GM19238 (cell line): ENCODE data around the gene MADD.
"Not testable (repeated sequence)": the region's sequence is repeated elsewhere in the genome, so short reads cannot be mapped to it uniquely, and the experiment has no call there.

ENCODE experiments used
- DNase-seq: peaks from one replicate; pipeline ENCODE4 v3.0.0; 2011; ENCODE audit warnings: low spot score; ENCODE audit not compliant: insufficient read length

MADD gene

GRCh38 chr11:47318166-47318565 is 48.2 kb downstream of the MADD start:
- no peak for DNase-seq

DNA sequence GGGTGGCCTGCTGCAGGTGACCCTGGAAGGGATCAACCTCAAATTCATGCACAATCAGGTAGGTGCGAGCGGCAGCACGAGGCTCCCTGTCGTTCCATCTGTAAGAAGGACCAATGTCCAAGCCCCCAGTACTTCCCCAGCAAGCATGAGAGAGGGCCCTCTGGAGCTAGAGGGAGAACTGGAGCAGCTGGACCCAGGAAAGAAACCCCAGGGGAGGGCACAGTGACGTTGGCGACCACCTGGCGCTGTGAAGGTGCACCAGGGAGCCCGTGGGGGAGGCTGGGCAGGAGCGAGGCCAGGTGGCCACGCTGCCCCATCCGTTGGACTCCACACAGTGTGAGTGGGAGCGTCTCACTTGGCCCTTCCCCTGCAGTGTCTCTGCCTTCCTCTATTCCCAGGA is 54.6 kb downstream of the MADD start:
- no peak for DNase-seq

GRCh38 chr11:47325271-47326041 is 55.5 kb downstream of the MADD start:
- no peak for DNase-seq

GRCh38 chr11:47326198-47326597 is 56.3 kb downstream of the MADD start:
- no peak for DNase-seq

GRCh38 chr11:47327025-47327424 is 57.1 kb downstream of the MADD start:
- DNase-seq = no peak

GRCh38 chr11:47327949-47328348 is 58.0 kb downstream of the MADD start:
- no peak for DNase-seq

- no peak for DNase-seq
These were observed 58.8 kb downstream of the MADD start for GRCh38 chr11:47328449-47329390.

- no peak for DNase-seq
These were observed 59.6 kb downstream of the MADD start for GRCh38 chr11:47329431-47329986.

DNA sequence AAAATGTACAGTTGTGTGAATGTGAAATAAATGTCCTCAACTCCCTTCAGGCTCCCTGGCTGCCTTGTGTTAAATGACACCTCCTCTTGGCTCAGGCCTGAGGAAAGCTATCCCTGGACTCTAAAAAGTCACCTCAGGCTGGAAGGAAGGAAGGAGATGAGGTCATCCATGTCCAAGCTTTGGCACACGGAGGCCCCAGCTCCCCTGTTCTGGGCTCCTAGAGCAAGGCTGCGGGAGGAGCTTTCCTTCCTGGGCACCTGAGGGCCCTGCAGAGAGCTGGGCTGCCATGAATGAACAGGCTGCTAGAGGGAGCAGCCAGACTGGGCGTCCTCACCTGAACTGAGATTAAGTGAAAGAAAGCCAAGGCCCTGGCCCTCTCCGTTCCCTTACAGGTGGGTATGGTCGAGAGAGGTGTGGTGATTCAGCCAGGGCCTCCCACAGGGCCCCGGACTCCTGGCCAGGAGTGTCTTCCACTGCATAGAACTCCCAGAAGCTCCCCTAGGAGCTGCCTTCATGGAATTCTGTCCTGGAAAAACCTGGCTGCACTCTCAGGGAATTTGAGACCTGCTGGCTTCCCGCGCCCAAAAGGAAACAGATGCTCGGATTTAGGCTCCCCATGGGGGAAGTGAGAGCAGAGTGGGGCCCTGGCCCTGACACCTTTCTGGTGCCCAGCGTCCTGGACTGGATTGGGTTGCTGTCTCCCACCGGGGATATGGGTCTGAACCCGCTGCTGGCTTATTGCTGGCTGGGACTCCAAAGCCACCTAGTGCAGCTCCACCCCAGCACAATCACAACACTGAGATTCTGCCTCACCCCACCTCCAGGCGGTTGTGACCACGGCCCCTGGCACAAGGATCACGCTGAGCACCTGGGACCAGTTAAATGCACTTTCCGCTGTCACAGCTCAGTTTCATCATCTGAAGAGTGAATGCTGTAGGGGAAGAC is 60.3 kb downstream of the MADD start:
- DNase-seq = no peak

- DNase-seq = no peak
These were observed 61.7 kb downstream of the MADD start for GRCh38 chr11:47331454-47332302.

- DNase-seq = no peak
These were observed 62.4 kb downstream of the MADD start for GRCh38 chr11:47332303-47332711.

- DNase-seq = no peak
These were observed 63.0 kb downstream of the MADD start for GRCh38 chr11:47332791-47333525.

GRCh38 chr11:47333526-47333845 is 63.6 kb downstream of the MADD start:
- DNase-seq = no peak

DNA sequence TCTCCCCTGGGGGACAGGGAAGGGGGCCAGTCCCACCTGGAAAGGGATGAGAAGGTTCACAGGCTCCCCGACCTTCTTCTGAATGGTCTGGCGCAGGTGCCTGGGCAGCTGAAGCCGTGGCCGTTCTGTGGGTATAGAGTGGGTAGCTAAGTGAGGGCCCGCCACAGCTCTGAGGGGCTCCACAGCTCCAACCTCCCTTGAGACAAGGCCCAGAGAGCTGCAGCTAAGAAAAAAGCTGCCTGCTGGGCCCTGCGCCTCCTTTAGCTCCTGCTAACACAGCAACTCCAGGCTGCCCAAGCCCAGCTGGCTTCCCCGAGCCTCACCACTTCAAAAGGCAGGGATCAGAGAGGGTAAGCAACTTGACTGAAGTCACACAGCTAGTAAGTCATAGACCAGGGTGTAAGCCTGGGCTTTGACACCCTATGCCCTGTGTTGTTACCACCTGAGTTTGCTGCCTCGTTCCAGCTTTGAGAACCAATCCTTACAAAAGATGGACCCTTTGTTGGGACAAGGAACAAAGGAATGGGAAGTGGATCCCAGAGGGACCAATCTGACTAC is 64.0 kb downstream of the MADD start:
- no peak for DNase-seq

DNA sequence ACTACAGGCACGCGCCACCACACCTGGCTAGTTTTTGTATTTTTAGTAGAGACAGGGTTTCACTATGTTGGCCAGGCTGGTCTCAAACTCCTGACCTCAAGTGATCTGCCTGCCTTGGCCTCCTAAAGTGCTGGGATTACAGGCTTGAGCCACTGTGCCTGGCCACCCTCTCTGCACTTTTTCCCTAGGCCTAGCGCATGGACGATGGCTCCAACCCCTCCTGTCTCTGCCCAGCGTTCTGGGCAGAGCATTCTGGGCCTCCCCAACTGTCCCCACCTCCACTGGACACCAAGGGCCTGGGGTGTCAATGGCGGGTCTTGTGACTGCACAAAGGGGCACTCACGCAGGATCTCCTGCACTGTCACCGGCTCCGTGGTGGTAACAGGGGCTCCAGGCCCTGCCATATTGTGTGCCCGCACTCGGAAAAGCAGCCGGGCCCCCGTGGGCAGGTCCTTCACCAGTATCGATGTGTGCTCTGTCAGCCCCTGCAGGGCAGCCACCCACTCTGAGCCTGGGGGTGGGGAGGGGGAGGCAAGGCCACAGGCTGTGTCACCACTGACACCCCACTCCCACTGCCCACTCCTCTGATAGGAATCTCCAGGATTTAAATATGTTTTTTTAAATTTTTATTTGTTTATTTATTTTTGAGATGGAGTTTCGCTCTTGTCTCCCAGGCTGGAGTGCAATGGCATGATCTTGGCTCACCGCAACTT is 64.9 kb downstream of the MADD start:
- not testable (repeated sequence) for DNase-seq

DNA sequence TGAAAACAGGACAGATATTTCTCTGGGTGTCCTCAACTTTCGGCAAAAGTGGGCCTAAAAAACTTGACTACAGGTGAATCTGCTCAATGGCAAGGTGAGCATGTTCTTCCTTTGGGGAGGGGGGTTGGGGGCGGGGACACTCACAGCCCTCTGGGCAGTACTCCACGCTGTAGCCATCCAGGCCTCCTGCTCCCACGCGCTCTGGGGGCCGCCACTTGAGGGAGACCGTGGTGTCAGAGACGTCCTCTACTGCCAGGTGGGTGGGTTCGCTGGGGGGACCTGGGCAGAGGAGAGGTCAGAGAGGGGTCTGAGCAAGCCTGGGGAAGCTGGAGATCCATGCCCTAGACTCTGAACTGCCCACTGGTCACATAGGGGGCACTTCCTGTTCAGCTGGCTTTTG is 65.8 kb downstream of the MADD start:
- no peak for DNase-seq

GRCh38 chr11:47336595-47336994 is 66.7 kb downstream of the MADD start:
- DNase-seq = no peak

- no peak for DNase-seq
These were observed 67.4 kb downstream of the MADD start for GRCh38 chr11:47337229-47337924.
